Measurements from ENCODE around the gene MRGPRD.

The MRGPRD gene

GRCh38 chr11:68973219-68973618, 7.6 kb downstream of the MRGPRD start:
- CTCF ChIA-PET: interaction anchor here (1.3 kb wide), 1 partner anchor 116 kb away, joined by 3 read pairs; no protein-coding TSS in a partner anchor
- no peak overlapping the region for H3K4me3 ChIP-seq (ENCODE audit: low read depth, low read length)
- POLR2A ChIA-PET: no interaction called here
- no peak for DNase-seq (ENCODE audit: low read depth, low spot score)
- no peak for TF ChIP-seq CTCF (IDR thresholded peaks at IDR 0.05; ENCODE audit: insufficient read depth, low read length, missing control alignments)

- ChIA-PET CTCF (no interaction called here), POLR2A (no interaction called here)
- no peak overlapping the region for H3K4me3 ChIP-seq (ENCODE audit: low read depth, low read length)
- DNase-seq (ENCODE audit: low read depth, low spot score): no peak
- TF ChIP-seq CTCF (IDR thresholded peaks at IDR 0.05; ENCODE audit: insufficient read depth, low read length, missing control alignments): no peak
Measured at GRCh38 chr11:68970921-68971636, 9.7 kb downstream of the MRGPRD start.

- no peak for DNase-seq (ENCODE audit: low read depth, low spot score)
- TF ChIP-seq CTCF (IDR thresholded peaks at IDR 0.05; ENCODE audit: insufficient read depth, low read length, missing control alignments): no peak
- H3K4me3 ChIP-seq (ENCODE audit: low read depth, low read length): no peak overlapping the region
- ChIA-PET CTCF (interaction anchor here (0.6 to 1.5 kb wide), 4 partner anchors 16 to 28 kb away, joined by 3 to 6 read pairs (median 4); no protein-coding TSS in a partner anchor), POLR2A (no interaction called here)
Measured at GRCh38 chr11:68969386-68969785, 11.4 kb downstream of the MRGPRD start.

- no peak overlapping the region for H3K4me3 ChIP-seq (ENCODE audit: low read depth, low read length)
- DNase-seq (ENCODE audit: low read depth, low spot score): no peak
- peak; percentile 12 for TF ChIP-seq CTCF (IDR thresholded peaks at IDR 0.05; ENCODE audit: insufficient read depth, low read length, missing control alignments)
- CTCF ChIA-PET: interaction anchor here (0.6 to 1.5 kb wide), 4 partner anchors 16 to 72 kb away, joined by 3 to 6 read pairs (median 4); no protein-coding TSS in a partner anchor
- POLR2A ChIA-PET: no interaction called here
Measured at GRCh38 chr11:68968306-68969250, 12.2 kb downstream of the MRGPRD start.

- H3K4me3 ChIP-seq (ENCODE audit: low read depth, low read length): no peak overlapping the region
- ChIA-PET CTCF (interaction anchor here (1.1 kb wide), 1 partner anchor 41 kb away, joined by 3 read pairs; no protein-coding TSS in a partner anchor), POLR2A (no interaction called here)
- DNase-seq (ENCODE audit: low read depth, low spot score): no peak
- no peak for TF ChIP-seq CTCF (IDR thresholded peaks at IDR 0.05; ENCODE audit: insufficient read depth, low read length, missing control alignments)
Measured at GRCh38 chr11:68966894-68967780, 13.6 kb downstream of the MRGPRD start.

Measured in AG04449 (cell line).